ENCODE results near the gene CALHM3.

DNA sequence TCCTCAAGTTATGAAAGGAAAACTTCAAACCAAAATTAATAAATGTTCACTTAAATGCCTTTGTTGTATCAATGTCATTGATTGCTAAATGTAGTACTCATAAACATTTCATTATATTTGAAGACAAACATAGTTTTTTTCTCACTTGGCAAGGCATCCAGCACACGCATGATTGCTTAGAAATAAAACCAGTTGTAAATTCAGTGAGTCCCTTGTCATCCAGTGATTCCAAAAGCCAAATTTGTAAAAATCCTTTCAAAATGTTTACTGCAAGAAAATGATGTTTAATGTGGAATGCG, 8.3 kb upstream of the CALHM3 start:
- TF ChIP-seq, protein P1, sequence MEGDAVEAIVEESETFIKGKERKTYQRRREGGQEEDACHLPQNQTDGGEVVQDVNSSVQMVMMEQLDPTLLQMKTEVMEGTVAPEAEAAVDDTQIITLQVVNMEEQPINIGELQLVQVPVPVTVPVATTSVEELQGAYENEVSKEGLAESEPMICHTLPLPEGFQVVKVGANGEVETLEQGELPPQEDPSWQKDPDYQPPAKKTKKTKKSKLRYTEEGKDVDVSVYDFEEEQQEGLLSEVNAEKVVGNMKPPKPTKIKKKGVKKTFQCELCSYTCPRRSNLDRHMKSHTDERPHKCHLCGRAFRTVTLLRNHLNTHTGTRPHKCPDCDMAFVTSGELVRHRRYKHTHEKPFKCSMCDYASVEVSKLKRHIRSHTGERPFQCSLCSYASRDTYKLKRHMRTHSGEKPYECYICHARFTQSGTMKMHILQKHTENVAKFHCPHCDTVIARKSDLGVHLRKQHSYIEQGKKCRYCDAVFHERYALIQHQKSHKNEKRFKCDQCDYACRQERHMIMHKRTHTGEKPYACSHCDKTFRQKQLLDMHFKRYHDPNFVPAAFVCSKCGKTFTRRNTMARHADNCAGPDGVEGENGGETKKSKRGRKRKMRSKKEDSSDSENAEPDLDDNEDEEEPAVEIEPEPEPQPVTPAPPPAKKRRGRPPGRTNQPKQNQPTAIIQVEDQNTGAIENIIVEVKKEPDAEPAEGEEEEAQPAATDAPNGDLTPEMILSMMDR (IDR thresholded peaks at IDR 0.05): no peak
- TF ChIP-seq POLR2A (IDR thresholded peaks at IDR 0.05): no peak
